CD4-positive, alpha-beta T cell (primary cell): ENCODE data around the gene SEC24A. TPM values are rescaled to one million over a fixed set of nuclear protein-coding genes. Genes with fewer than 3 reads are reported as not detected.
"Not testable (repeated sequence)": the region's sequence is repeated elsewhere in the genome, so short reads cannot be mapped to it uniquely, and the experiment has no call there.

Source experiments
- ATAC-seq: fragments of 200-7000 bp; cut with Tn5 transposase; one replicate; pipeline ENCODE4 v1.10.0; 2022; ENCODE audit warnings: mild to moderate bottlenecking; ENCODE audit not compliant: poor library complexity
- CTCF ChIA-PET: fragments of 350-600 bp; sonication (Branson Sonifier 250); formaldehyde crosslinking; loops from one replicate; lab custom pipeline; 2021; ENCODE audit warnings: antibody characterized with exemption, inconsistent platforms; lab: Charles Lee
- POLR2A ChIA-PET: fragments of 350-600 bp; sonication (Branson Sonifier 250); formaldehyde crosslinking; loops from one replicate; lab custom pipeline; 2021; ENCODE audit warnings: antibody characterized with exemption, inconsistent platforms; lab: Charles Lee
- DNase-seq, 14 experiments: peaks; one replicate each; pipeline ENCODE4 v3.0.0-alpha.2; 2013 to 2020; ENCODE audit warnings: mixed read lengths in 2 of 14
- H3K27ac ChIP-seq, 2 donors: one replicate each; pipeline versions ENCODE4 v1.5.1 to v1.7.0; 2013; ENCODE audit warnings: low read length in 2 of 2, low read depth in 1 of 2, mild to moderate bottlenecking in 1 of 2
- H3K27me3 ChIP-seq, 2 experiments: 1 replicate in 1 of 2; 2 replicates in 1 of 2; pipeline versions ENCODE4 v1.6.1 to v1.7.0; 2013; ENCODE audit warnings: low read length in 2 of 2, control low read depth in 1 of 2, mild to moderate bottlenecking in 1 of 2, moderate library complexity in 1 of 2; ENCODE audit not compliant: insufficient read depth in 2 of 2, control insufficient read depth in 1 of 2
- H3K36me3 ChIP-seq: one replicate; pipeline ENCODE4 v1.6.1; 2013; ENCODE audit warnings: low read length, control low read depth; ENCODE audit not compliant: insufficient read depth
- H3K4me1 ChIP-seq: one replicate; pipeline ENCODE4 v1.6.1; 2013; ENCODE audit warnings: low read length, control low read depth; ENCODE audit not compliant: insufficient read depth
- H3K4me3 ChIP-seq: one replicate; pipeline ENCODE4 v1.5.1; 2013; ENCODE audit warnings: mild to moderate bottlenecking, low read length, moderate library complexity
- H3K9me3 ChIP-seq, 2 experiments: 1 replicate in 1 of 2; 2 replicates in 1 of 2; pipeline versions ENCODE4 v1.6.1 to v1.7.0; 2013; ENCODE audit warnings: low read length in 2 of 2, mild to moderate bottlenecking in 2 of 2, control low read depth in 1 of 2, moderate library complexity in 1 of 2; ENCODE audit not compliant: control insufficient read depth in 1 of 2, insufficient read depth in 1 of 2
- H3K27ac Mint-ChIP-seq: one replicate; pipeline ENCODE4 v1.8.0; 2020; ENCODE audit warnings: mixed read lengths
- H3K27me3 Mint-ChIP-seq: one replicate; pipeline ENCODE4 v1.8.0; 2021; ENCODE audit warnings: mixed read lengths
- H3K36me3 Mint-ChIP-seq: one replicate; pipeline ENCODE4 v1.8.0; 2021; ENCODE audit warnings: low read depth, mixed read lengths
- H3K4me1 Mint-ChIP-seq: one replicate; pipeline ENCODE4 v1.8.0; 2021; ENCODE audit warnings: low read depth, mixed read lengths
- H3K4me3 Mint-ChIP-seq: one replicate; pipeline ENCODE4 v1.8.0; 2020; ENCODE audit warnings: mild to moderate bottlenecking, mixed read lengths
- H3K9me3 Mint-ChIP-seq: one replicate; pipeline ENCODE4 v1.8.0; 2020; ENCODE audit warnings: mixed read lengths
- intact Hi-C, 2 experiments: fragments of 100-400 bp; cut with DNase I in 1 of 2; cut with micrococcal nuclease in 1 of 2; formaldehyde crosslinking; loops; one replicate each; pipeline versions ENCODE4 v1.15.1 to v1.9.0; 2023 to 2025; cut with DNase I, micrococcal nuclease
- total RNA-seq, 174 experiments: library from RNA in 2 of 174; stranded (reverse) in 2 of 174; gene quantifications; one replicate each; pipeline ENCODE4 v1.2.3 and lab custom pipeline; 2021 to 2026
- TF ChIP-seq, protein P1 (sequence below): fragments of 200-600 bp; IDR thresholded peaks from one replicate; pipeline ENCODE4 v1.8.0; 2022; ENCODE audit warnings: antibody characterized with exemption, mild to moderate bottlenecking

The SEC24A gene
- total RNA-seq, 2 experiments from 2014 or later: 11.7 to 12.3 TPM

DNA sequence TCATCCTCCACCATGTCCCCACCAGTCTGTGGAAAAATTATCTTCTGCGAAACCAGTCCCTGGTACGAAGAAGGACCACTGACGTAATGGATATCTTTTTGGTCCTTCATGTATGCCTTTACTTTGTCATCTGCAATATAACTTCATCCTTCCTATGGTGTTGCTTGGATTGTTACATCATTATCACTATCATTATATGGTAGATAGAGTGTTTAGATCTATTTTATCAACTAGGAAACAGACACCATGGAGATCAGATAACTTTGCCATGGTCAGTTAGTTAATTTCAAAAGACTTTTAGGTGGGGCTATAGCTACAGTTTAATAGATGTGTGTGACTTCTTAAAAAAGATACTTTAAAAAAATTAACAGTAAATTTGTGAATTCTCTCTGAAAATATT, 66.0 kb downstream of the SEC24A start:
- no peak overlapping the region for H3K4me3 ChIP-seq
- intact Hi-C loops: no loop called here
- no peak overlapping the region for H3K27ac Mint-ChIP-seq
- no peaks in the 10 kb centered on the region for H3K4me1 Mint-ChIP-seq
- POLR2A ChIA-PET: no interaction called here
- CTCF ChIA-PET: no interaction called here
- DNase-seq (no peak), ATAC-seq (no peak)
- no peaks in the 10 kb centered on the region for H3K9me3 ChIP-seq
- peaks cover 69% of the 10 kb centered on the region for H3K36me3 ChIP-seq
- TF ChIP-seq, protein P1, sequence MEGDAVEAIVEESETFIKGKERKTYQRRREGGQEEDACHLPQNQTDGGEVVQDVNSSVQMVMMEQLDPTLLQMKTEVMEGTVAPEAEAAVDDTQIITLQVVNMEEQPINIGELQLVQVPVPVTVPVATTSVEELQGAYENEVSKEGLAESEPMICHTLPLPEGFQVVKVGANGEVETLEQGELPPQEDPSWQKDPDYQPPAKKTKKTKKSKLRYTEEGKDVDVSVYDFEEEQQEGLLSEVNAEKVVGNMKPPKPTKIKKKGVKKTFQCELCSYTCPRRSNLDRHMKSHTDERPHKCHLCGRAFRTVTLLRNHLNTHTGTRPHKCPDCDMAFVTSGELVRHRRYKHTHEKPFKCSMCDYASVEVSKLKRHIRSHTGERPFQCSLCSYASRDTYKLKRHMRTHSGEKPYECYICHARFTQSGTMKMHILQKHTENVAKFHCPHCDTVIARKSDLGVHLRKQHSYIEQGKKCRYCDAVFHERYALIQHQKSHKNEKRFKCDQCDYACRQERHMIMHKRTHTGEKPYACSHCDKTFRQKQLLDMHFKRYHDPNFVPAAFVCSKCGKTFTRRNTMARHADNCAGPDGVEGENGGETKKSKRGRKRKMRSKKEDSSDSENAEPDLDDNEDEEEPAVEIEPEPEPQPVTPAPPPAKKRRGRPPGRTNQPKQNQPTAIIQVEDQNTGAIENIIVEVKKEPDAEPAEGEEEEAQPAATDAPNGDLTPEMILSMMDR: no peak
- peaks cover 61% of the 10 kb centered on the region for H3K36me3 Mint-ChIP-seq
- no peaks in the 10 kb centered on the region for H3K4me1 ChIP-seq
- H3K9me3 Mint-ChIP-seq: no peaks in the 10 kb centered on the region
- H3K4me3 Mint-ChIP-seq: no peak overlapping the region
- H3K27me3 ChIP-seq: no peaks in the 10 kb centered on the region
- H3K27me3 Mint-ChIP-seq: no peaks in the 10 kb centered on the region
- H3K27ac ChIP-seq: no peak overlapping the region

DNA sequence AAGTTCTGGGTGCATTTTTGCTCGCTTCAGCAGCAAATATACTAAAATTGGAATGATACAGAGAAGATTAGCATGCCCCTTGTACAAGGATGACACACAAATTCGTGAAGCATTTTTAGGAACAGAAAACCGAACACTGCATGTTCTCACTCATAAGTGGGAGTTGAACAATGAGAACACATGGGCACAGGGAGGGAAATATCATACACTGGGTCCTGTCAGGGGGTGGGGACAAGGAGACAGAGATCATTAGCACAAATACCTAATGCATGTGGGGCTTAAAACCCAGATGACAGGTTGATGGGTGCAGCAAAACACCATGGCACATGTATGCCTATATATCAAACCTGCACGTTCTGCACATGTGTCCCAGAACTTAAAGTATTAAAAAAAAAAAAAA, 66.9 kb downstream of the SEC24A start:
- H3K27ac Mint-ChIP-seq, H3K27ac ChIP-seq, H3K4me3 ChIP-seq, DNase-seq, H3K27me3 Mint-ChIP-seq, H3K4me1 Mint-ChIP-seq, H3K4me3 Mint-ChIP-seq, ATAC-seq, H3K27me3 ChIP-seq, H3K9me3 ChIP-seq, POLR2A ChIA-PET, H3K9me3 Mint-ChIP-seq, H3K4me1 ChIP-seq, CTCF ChIA-PET, intact Hi-C loops: not testable (repeated sequence)
- peaks cover 59% of the 10 kb centered on the region for H3K36me3 Mint-ChIP-seq
- H3K36me3 ChIP-seq: peaks cover 70% of the 10 kb centered on the region

DNA sequence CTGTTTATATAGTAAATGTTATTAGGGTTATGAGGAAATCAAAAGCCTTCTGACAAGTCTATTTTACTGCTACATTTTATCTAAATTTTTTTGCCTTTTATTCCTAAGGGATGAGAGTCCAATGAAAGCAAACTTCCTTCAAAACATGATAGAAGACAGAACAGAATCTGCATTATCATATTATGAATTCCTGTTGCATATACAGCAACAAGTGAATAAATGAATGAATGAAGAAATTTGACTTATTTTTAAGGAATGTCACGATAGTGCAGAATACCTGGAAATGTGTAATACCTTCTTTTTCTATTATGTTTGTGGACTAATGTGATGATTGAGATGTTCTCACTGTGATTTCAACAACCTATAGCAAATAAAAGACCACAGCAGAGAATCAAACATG, 76.3 kb downstream of the SEC24A start:
- peaks cover 54% of the 10 kb centered on the region for H3K36me3 Mint-ChIP-seq

More for the DNA sequence above, 76.3 kb downstream of the SEC24A start:
- Histone ChIP-seq H3K27ac (no peak overlapping the region), H3K9me3 (no peaks in the 10 kb centered on the region), H3K36me3 (peaks cover 28% of the 10 kb centered on the region), H3K27me3 (no peaks in the 10 kb centered on the region), H3K4me3 (no peak overlapping the region), H3K4me1 (no peaks in the 10 kb centered on the region)
- no peak for DNase-seq
- ChIA-PET CTCF (interaction anchor here (0.6 kb wide), 1 partner anchor 95 kb away, joined by 3 read pairs; no protein-coding TSS in a partner anchor), POLR2A (no interaction called here)
- Mint-ChIP-seq H3K4me1 (no peaks in the 10 kb centered on the region), H3K9me3 (no peaks in the 10 kb centered on the region), H3K27me3 (no peaks in the 10 kb centered on the region), H3K4me3 (no peak overlapping the region), H3K27ac (no peak overlapping the region)
- TF ChIP-seq, protein P1: no peak
- no peak for ATAC-seq
- intact Hi-C loops: no loop called here
